ENCODE results near the gene TAGLN.

GRCh38 chr11:117202386-117203068 is 3.4 kb downstream of the TAGLN start:
- TF ChIP-seq CTCF (IDR thresholded peaks at IDR 0.05) (no peak), POLR2A (IDR thresholded peaks at IDR 0.05) (no peak), EP300 (IDR thresholded peaks at IDR 0.05; ENCODE audit: low read depth) (no peak)
